NCI-H526 (cell line): ENCODE measurements around the gene SEC16A.

Source experiments
- DNase-seq, 2 experiments: peaks; one replicate each; lab custom pipeline; 2025; lab: John Stamatoyannopoulos, UW

The SEC16A gene

GRCh38 chr9:136400038-136400834 lies 82.6 kb downstream of the SEC16A start, which contains the start of gene SNAPC4:
Gene SNAPC4, minus strand, starts transcription at chr9:136400170. Its CDS starts 1,742 bp downstream, at chr9:136398428.
- DNase-seq = peak in 1 of 2 experiments; percentile 91

- no peak for DNase-seq
Observed at GRCh38 chr9:136399176-136400037, 83.4 kb downstream of the SEC16A start.

- DNase-seq = no peak
Observed at GRCh38 chr9:136398286-136398685, 84.6 kb downstream of the SEC16A start.

GRCh38 chr9:136397643-136398042 lies 85.2 kb downstream of the SEC16A start:
- no peak for DNase-seq

- DNase-seq = no peak
Observed at GRCh38 chr9:136396219-136396515, 86.7 kb downstream of the SEC16A start.

GRCh38 chr9:136395345-136396218 lies 87.3 kb downstream of the SEC16A start:
- no peak for DNase-seq

- DNase-seq = no peak
Observed at GRCh38 chr9:136395020-136395340, 87.9 kb downstream of the SEC16A start.

- DNase-seq = no peak
Observed at GRCh38 chr9:136394312-136395019, 88.4 kb downstream of the SEC16A start.

- no peak for DNase-seq
Observed at GRCh38 chr9:136393531-136393930, 89.3 kb downstream of the SEC16A start.

GRCh38 chr9:136392538-136393449 lies 90.0 kb downstream of the SEC16A start:
- no peak for DNase-seq

- no peak for DNase-seq
Observed at GRCh38 chr9:136391737-136392537, 90.9 kb downstream of the SEC16A start.
